ENCODE results near the gene MON1A.

The MON1A gene

DNA sequence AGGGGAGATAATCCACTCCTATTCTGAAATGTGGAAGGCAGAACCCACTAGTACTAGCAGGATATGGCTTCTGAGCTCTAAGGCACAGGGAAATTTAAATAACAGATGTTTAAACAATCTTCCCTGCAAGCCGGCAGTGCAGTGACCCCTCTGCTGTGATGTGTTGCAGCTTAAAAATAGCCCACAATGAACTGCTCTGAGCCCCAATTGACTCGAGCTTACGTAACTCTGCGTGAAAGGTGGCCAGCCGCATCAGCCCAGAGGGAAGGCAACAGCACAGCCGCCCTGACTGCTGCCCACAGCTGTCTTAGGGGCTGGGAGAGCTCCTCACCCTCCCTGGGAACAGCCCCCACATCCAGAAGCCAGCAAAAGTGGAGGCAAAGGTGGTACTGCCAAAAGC is 47.4 kb downstream of the MON1A start:
- DNase-seq: no peak

DNA sequence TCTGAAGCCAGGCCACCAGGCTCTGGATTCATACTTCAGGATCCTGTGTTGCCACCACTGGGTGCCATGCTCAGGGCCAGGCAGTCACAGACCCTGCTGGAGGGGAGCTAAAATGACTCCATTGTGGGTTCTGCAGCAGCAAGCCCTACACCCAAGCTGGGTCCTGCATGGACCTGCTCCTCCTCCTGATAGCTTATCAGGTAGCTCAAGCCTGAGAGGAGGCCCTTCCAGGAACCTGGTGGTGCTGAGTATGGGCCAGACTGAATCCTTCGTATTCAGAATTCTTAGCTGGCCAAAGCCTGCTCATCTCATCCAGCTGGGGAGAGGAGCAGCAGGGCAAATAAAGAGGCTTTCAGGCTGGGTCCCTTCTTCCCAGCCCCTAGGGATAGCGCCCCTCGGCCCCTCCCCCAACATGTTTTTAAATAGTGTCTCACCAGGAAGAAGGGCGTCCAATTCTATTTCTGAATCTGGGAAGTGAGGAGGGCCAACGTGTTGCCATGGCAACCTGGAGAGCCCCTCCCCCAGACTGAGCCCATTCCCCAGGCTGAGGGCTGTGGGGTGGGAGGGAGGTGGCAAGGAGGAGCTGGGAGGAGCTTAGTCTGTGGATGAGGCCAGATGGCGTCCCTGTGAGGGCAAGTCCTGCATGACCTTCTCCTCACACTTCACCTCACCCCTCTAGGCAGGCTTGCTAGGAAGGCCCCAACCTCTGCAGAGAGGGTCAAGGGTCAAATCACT is 48.9 kb downstream of the MON1A start:
- no peak for DNase-seq

DNA sequence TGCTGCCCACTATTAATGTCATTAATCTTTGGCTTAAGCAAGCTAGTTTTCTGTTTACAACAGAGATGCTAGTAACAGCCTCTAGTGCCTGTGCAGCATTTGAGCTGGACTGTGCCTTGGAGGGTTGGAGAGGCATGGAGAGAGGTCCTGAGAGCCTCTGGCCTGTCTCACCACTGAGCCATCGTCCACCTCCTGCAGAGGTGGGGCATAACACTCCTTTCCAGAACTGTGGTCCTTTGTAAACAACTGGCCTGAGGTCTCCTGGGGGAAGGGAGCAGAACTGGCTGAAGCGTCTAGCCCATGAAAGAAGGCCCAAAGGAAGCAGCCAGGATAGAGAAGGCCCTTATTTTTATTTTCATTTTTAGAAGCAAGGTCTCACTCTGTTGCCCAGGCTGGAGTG is 49.9 kb downstream of the MON1A start:
- DNase-seq: no peak

DNA sequence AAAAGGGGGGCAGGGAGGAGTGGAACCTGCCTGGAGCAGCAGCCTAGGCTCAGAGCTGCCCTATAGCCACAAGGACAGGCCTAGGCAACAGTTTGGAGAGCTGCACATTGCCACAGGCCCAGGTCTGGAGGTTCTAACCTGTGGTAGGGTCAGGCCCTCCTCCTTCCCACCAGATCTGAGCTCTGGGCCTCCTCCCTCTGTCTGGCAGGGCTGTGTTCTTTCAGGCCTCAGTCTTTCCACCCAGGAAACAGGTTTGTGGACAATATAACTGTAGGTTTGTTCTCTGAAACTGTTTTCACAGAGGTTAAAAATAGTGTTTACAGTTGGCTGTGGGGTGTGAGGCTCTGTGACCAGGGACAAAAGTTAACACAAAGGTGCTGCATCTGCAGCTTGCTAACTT is 50.9 kb downstream of the MON1A start:
- no peak for DNase-seq

DNA sequence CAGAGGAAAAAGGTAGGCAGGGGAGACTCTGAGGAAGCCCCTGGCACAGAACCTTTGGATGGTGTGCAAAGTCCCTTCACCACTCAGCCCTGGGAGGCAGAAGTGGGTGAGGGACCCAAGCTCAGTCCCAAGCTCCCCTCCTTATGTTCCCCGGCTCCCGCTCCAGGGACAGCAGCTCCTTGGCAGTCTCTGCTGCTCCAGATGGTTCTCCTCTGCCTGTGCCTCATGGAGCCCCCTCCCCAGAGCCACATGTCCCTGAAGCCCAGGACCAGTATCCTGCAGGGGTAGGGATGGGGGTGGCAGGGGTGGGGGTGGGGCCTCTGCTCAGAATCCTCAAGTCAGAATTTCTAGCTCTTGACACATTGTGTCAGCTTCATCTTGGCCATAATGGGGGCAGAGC is 51.9 kb downstream of the MON1A start:
- no peak for DNase-seq

DNA sequence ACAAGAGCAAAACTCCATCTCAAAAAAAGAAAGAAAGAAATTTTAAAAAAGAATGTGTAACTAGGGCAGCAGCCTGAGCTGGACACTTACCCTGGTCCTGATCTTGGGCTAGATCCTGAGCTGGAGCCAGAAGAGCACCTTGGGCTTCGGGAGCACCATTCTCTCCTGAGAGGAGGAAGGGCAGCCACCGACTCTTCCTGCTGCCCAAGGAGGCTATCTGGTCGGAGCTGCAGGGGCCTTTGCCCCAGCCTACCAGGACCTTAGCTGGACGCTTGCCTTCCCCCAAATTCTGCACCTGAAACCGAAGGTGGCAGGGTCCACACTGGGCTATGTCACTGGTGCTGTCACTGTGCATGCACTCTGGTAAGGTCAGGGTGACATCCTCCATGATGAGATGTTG is 53.0 kb downstream of the MON1A start:
- DNase-seq: no peak

DNA sequence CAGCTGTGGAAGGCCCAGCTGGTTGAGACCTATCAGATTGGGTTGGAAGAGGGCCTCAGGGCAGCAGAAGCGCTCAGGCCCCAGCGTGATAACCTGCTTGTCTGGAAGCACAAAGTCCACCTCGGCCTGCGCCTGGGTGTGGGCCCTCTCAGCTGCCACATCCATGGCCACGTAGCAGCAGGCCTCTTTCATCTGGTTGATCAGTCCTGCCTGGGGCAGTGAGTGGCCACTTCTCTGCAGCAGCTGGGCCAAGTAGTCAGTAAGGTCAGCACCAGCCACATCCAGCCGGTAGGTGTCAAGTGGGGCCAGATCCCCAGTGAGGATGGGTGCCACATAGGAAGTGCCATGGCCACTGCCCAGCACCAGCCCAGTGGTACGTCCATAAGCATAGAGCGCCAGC is 56.0 kb downstream of the MON1A start:
- no peak for DNase-seq

DNA sequence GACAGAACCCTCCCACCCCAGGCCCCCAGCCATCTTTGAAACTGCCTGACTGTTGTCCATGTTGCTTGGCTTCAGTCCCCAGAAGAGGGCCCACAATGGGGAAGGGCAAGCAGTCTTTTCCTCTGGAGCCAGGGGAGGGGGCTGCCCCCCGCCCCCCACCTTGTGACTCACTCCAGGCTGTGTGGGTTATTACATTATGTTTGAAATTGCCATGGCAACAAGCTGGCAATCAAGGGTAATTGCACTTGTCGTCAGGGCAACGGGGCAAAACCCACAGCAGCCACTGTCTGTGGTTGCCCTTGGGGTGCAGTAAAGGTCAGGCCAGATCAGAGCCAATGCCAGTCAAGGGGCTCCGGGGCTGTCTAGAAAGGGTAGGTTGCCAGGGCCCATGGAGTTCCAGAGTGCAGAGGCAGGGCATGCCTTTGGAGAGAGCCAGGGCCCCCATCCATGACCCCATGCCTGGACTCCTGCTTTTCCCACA is 56.8 kb downstream of the MON1A start:
- no peak for DNase-seq

DNA sequence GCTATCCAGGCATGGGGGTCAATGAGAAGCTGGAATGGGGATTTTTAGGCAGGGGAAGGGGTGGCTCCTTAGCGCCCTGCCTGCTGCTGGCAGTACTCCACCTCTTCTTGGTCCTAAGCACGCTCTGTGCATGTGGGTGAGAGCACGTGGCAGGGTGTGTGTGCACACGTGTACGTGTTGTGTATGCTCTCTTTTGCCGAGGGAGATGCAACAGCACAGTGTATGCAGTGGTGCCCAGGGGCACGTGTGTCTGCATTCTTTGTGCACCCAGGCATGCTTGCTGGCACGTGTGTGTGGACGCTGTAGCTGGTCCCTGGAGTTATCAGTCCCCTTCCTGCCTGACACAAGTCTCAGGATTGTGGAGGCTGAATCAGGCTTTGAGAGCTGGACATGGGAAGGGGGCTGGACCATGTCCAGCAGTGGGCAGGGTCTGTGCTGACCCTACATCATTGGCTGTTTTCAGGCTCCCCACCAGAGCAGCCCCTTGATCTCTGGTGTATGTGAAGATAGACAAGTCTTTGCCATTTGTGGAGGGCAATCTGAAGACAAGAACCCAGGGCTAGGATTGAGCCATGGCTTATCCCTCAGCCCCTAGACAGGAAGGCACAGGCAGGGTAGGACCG is 58.0 kb downstream of the MON1A start:
- DNase-seq: no peak

DNA sequence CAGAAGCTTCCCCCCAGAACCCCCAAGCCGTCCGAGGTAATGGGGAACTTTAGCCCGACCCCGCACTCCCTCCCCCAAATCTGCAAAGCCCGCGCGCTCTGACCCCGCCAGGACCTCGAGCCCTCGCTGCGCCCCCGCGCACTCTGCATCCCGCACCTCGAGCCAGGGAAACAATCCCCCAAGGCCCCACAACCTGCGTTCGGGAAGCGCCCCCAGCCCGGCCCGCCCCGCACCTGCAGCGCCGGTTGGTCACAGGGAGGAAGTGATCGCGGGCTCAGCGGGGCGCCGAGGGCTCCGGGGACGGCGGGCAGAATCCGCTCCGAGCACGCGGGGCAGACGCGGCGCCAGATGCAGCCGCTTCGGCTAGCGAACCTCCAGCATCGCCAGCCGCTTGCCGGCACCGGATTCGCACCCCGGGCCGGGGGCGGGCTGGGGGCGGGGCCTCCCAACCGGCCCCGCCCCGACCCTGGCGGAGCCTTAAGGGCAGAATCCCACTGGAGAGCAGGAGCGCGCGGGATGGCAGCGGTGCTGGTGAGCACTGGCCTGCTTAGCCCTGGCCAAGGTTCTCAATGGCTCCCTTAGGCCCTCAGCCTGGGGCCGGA is 60.0 kb downstream of the MON1A start, which contains the start of gene CAMKV:
TSS of gene CAMKV (minus strand) at position 382 of the 602 bp plus-strand sequence. CDS start 7,518 bp downstream, outside the sequence.
- peak; percentile 14 for DNase-seq

DNA sequence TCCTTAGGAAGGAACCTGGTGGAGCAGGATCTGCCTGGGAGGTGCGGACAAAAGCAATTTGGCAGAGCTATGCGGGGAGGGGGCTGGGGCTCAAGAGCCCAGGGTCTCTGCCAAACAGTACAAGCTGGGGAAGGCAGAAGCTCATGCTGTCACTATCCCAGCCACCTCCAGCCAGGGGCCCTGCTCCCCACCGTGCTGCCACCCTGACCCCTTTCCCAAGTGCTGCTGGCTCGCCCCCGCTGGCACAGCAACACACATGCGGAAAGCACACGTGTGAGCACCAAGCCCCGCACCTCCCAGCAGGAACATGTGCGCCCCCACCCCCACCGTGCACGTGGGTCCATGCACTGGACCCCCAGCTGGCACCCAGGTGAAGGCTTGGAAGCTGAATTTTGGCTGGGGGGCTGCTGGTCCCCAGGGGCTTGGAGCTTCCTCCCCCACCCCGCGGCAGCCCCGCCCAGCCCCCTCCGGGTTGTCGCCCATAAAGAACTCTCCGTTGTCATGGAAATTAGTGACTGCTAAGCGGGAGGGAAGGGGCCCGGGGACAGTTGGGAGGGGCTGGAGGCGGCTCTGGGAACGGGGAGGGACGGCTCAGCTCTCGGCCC is 60.6 kb downstream of the MON1A start:
- DNase-seq: no peak

DNA sequence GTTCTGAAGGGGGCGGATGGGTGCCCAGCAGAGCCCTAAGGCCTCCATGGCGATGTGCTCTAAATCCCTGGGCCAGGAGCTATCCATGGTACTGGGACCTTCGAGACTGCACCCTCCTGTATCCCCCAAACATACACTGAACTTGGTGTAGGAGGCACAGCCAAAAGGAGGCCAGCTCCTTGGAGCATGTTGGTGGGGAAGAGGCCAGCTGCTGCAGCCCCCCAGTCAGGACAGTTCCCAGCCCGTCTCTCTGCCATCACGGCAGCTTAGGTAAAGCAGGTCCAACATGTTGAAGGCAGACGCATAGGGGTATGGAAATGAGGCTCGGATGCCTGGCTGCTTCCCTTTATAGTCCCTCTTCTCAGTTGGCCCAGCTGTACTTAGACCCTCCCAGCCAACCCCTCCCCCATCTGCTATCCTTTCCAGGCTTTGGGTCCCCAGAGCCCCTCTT is 61.7 kb downstream of the MON1A start:
- DNase-seq: no peak

DNA sequence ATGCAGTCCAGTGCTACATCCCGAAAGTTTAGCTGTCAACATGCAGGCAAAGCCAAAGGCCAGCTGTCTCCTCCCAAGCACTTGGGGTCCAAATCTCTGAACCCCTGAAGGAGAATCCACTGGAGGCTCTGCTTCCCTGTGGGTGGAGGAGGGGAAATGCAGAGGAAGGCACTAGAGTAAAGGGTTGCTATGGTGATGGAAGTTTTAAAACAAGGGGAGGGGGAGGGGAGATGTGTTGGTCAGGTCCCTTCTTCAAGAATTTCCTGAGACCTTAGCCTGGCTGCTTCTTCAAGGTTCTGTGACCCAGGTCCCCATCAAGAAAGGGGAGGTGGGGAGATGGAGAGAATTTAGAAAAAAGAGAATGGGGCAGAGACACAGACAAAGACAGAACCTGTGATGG is 62.2 kb downstream of the MON1A start:
- DNase-seq: no peak

DNA sequence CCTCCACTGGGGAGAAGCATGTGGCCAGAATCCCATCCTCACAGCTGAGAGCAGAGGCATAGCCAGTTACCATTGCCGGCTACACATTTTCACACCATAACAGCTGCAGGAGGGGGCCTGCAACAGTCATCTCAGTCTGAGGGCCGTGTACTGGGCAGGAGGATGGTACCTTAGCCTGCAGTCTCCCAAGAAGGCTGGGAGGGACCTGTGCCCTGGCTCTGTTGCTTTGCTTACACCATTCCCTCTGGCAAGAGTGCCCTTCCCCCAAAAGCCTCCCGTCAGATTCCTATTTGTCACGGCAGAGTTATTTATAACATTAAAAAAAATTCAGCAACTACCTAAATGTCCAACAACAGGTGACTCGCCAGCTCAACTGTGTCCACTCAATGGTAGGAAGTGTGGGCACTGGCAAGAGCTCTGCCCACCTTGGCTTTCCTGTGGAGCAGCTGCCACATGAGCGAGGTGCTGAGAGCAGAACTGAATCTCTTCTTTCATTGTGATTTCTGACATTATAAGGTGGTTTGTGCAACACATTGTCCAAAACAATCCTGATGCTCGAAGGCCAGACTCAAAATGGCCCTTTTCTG is 64.3 kb downstream of the MON1A start:
- no peak for DNase-seq

DNA sequence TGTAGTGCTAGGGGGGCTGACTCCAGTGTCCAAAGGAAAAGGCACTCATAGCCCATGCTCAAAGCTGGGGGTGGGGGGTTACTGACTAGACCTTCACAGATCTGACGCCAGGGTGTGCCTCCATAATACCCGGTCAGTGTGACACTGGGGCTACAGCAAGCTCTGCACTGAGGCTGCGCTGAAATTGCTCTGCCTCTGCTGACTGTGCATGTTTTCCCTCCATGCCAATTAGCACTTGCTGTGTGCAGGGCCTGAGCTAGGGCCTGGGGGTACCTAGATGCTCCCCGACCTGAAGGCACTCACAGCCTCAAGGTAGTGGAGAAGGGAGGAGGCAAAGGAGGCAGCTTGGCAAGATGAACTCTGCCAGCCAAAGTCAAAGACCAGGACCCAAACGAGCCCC is 65.1 kb downstream of the MON1A start:
- DNase-seq: no peak

DNA sequence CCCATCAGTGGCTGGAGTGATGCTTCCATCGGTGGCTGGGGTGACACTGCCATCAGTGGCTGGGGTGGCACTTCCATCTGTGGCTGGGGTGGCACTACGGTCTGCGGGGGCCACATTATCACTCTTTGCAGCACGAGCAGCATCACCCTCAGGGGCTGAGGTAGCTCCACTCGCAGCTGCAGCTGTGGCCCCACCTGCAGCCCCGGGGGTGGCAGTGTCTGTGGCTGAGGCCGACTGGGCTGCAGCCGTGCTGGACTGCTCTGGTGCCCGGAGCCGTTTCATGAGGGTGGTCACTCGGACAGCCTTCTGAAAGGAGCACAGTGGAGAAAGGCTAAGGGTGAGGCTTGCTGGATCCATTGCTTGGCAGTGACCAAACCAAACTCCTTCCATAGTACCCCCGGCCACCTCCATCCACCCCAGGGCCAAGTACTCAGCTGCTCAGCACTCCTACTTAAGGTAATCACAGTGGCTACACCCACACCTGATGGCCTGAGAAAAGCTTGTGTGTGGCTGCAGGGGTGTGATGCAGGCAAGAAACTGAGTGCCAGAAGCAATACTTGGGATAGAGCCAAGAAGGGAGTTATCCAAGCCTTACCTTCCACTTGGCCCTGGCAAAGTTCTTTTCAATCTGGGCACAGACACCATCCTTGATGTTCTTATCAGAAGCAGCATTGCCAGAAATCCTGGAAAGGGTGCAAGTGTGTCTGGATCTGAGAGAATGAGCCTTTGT is 69.9 kb downstream of the MON1A start:
- DNase-seq: no peak
